ENCODE data around the gene FAM120B.

GRCh38 chr6:170316071-170316470 is 9.5 kb downstream of the FAM120B start:
- no peak for TF ChIP-seq RFX5 (IDR thresholded peaks at IDR 0.05; ENCODE audit: low read depth, low read length)
- TF ChIP-seq RCOR1 (IDR thresholded peaks at IDR 0.05; ENCODE audit: insufficient replicate concordance, low read length), result no peak
- TF ChIP-seq RAD21 (IDR thresholded peaks at IDR 0.05; ENCODE audit: low read length), result no peak
- no peak for TF ChIP-seq CTCF (conservative IDR thresholded peaks at IDR 0.05; ENCODE audit: low read depth, low read length)
- TF ChIP-seq POLR2A (IDR thresholded peaks at IDR 0.05; ENCODE audit: low read depth, low read length), result no peak
- TF ChIP-seq, protein P1, sequence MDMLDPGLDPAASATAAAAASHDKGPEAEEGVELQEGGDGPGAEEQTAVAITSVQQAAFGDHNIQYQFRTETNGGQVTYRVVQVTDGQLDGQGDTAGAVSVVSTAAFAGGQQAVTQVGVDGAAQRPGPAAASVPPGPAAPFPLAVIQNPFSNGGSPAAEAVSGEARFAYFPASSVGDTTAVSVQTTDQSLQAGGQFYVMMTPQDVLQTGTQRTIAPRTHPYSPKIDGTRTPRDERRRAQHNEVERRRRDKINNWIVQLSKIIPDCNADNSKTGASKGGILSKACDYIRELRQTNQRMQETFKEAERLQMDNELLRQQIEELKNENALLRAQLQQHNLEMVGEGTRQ (IDR thresholded peaks at IDR 0.05; ENCODE audit: low read depth, low read length), result no peak
- TF ChIP-seq SMC3 (IDR thresholded peaks at IDR 0.05; ENCODE audit: low read depth, low read length), result no peak
